T-helper 9 cell (primary cell): ENCODE measurements around the gene HSD17B12.

Experiments used
- DNase-seq: peaks from one replicate; pipeline ENCODE4 v3.0.0-alpha.2; 2020

Gene HSD17B12

GRCh38 chr11:43688394-43688793 lies 7.9 kb downstream of the HSD17B12 start:
- DNase-seq = no peak

- DNase-seq = no peak
Measured at GRCh38 chr11:43689167-43689566, 8.6 kb downstream of the HSD17B12 start.

GRCh38 chr11:43690929-43691725 lies 10.6 kb downstream of the HSD17B12 start:
- no peak for DNase-seq

GRCh38 chr11:43691806-43692205 lies 11.3 kb downstream of the HSD17B12 start:
- no peak for DNase-seq

GRCh38 chr11:43693069-43693468 lies 12.5 kb downstream of the HSD17B12 start:
- no peak for DNase-seq

- DNase-seq = no peak
Measured at GRCh38 chr11:43693731-43694130, 13.2 kb downstream of the HSD17B12 start.

GRCh38 chr11:43694477-43694876 lies 13.9 kb downstream of the HSD17B12 start:
- no peak for DNase-seq

GRCh38 chr11:43697679-43698078 lies 17.1 kb downstream of the HSD17B12 start:
- no peak for DNase-seq

- DNase-seq = no peak
Measured at GRCh38 chr11:43699870-43700269, 19.3 kb downstream of the HSD17B12 start.

GRCh38 chr11:43706631-43707030 lies 26.1 kb downstream of the HSD17B12 start:
- no peak for DNase-seq

- DNase-seq = no peak
Measured at GRCh38 chr11:43708776-43709175, 28.2 kb downstream of the HSD17B12 start.

- no peak for DNase-seq
Measured at GRCh38 chr11:43709689-43710088, 29.2 kb downstream of the HSD17B12 start.

GRCh38 chr11:43712676-43713075 lies 32.1 kb downstream of the HSD17B12 start:
- no peak for DNase-seq

GRCh38 chr11:43718373-43718772 lies 37.8 kb downstream of the HSD17B12 start:
- DNase-seq = no peak

- no peak for DNase-seq
Measured at GRCh38 chr11:43723617-43724016, 43.1 kb downstream of the HSD17B12 start.

GRCh38 chr11:43732225-43732624 lies 51.7 kb downstream of the HSD17B12 start:
- no peak for DNase-seq

- no peak for DNase-seq
Measured at GRCh38 chr11:43734256-43734655, 53.7 kb downstream of the HSD17B12 start.

GRCh38 chr11:43735115-43735514 lies 54.6 kb downstream of the HSD17B12 start:
- DNase-seq = no peak

GRCh38 chr11:43735961-43736360 lies 55.4 kb downstream of the HSD17B12 start:
- DNase-seq = no peak

- no peak for DNase-seq
Measured at GRCh38 chr11:43736502-43737200, 56.1 kb downstream of the HSD17B12 start.

- no peak for DNase-seq
Measured at GRCh38 chr11:43737201-43737590, 56.7 kb downstream of the HSD17B12 start.

- no peak for DNase-seq
Measured at GRCh38 chr11:43738600-43739409, 58.3 kb downstream of the HSD17B12 start.

GRCh38 chr11:43746670-43747069 lies 66.1 kb downstream of the HSD17B12 start:
- no peak for DNase-seq
